C4-2B (cell line): ENCODE data around the gene PNN.
A peak's percentile ranks its signal among the peaks of the same experiment; 100 is the strongest.
"Not testable (repeated sequence)": the region's sequence is repeated elsewhere in the genome, so short reads cannot be mapped to it uniquely, and the experiment has no call there.

Source experiments
- H3K27ac ChIP-seq: fragments of 450-650 bp; 2 replicates; pipeline ENCODE4 v1.5.1; 2017
- ZFX ChIP-seq: fragments of 450-650 bp; IDR thresholded peaks from 2 replicates; pipeline ENCODE4 v1.6.1; 2017
- TF ChIP-seq, protein P1 (sequence below): fragments of 450-650 bp; conservative IDR thresholded peaks from 2 replicates; pipeline ENCODE4 v1.5.1; 2017; ENCODE audit warnings: mild to moderate bottlenecking

Gene PNN

GRCh38 chr14:39174560-39175444 lies at the start of gene PNN:
Gene PNN (plus strand): TSS chr14:39175254. CDS start chr14:39175280, 26 bp downstream.
- TF ChIP-seq ZFX = no peak
- TF ChIP-seq, protein P1, sequence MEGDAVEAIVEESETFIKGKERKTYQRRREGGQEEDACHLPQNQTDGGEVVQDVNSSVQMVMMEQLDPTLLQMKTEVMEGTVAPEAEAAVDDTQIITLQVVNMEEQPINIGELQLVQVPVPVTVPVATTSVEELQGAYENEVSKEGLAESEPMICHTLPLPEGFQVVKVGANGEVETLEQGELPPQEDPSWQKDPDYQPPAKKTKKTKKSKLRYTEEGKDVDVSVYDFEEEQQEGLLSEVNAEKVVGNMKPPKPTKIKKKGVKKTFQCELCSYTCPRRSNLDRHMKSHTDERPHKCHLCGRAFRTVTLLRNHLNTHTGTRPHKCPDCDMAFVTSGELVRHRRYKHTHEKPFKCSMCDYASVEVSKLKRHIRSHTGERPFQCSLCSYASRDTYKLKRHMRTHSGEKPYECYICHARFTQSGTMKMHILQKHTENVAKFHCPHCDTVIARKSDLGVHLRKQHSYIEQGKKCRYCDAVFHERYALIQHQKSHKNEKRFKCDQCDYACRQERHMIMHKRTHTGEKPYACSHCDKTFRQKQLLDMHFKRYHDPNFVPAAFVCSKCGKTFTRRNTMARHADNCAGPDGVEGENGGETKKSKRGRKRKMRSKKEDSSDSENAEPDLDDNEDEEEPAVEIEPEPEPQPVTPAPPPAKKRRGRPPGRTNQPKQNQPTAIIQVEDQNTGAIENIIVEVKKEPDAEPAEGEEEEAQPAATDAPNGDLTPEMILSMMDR = no peak

DNA sequence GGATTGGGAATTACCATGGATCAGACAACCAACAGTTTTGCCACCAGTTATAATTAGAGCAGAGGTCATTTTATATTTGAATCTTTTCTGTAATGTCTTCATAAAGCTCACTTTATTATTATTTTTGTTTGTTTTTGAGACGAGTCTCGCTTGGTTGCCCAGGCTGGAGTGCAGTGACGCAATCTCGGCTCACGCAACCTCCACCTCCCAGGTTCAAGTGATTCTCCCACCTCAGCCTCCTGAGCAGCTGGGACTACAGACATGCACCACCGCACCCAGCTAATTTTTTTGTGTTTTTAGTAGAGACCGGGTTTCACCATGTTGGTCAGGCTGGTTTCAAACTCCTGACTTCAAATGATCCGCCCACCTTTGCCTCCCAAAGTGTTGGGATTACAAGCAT lies 37.2 kb upstream of the PNN start:
- H3K27ac ChIP-seq = not testable (repeated sequence)

More at GRCh38 chr14:39174560-39175444, at the start of gene PNN:
- H3K27ac ChIP-seq = peak within 1 kb of the TSS; percentile 94

DNA sequence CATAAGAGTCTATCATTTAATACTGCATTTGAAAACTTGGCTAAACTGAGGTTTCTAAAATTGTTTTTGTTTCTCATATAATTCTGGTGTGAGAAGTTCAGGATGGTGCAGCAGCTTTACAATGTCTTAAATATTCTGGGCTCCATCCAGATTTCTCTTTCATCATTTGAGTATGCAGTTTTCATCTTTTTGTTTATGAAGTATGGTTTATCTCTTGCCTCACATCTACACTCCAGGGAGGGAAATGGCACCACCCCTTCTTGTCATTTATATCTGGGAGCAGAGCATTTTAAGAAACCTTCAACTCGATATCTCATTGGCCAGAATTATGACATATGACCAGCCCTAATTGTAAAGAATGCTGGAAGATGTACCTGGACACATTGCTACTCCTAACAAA lies 36.6 kb upstream of the PNN start:
- TF ChIP-seq, protein P1 = no peak
- TF ChIP-seq ZFX = no peak
- H3K27ac ChIP-seq = no peak overlapping the region

DNA sequence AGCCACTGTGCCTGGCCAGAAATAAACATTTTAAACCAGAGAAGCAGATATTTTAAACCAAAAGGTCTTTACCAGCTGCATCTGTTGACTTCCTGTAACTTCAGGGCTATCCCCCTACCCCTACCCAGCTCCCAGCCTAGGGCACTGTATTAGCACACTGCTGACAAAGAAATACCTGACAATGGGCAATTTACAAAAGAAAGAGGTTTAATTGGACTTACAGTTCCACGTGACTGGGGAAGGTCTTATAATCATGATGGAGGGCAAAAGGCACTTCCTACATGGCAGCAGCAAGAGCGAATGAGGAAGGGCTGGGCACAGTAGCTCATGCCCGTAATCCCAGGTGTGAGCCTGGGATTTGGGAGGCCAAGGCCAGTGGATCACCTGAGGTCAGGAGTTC lies 34.9 kb upstream of the PNN start:
- TF ChIP-seq ZFX = no peak
- TF ChIP-seq, protein P1 = no peak
- H3K27ac ChIP-seq = no peak overlapping the region

DNA sequence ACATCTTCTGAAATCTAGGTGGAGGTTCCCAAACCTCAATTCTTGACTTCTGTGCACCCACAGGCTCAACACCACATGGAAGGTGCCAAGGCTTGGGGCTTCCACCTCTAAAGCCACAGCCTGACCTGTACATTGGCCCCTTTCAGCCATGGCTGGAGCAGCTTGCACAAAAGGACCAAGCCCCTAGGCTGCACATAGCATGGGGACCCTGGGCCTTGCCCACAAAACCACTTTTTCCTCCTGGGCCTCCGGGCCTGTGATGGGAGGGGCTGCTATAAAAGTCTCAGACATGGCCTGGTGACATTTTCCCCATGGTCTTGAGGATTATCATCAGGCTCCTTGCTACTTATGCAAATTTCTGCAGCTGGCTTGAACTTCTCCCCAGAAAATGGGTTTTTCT lies 33.4 kb upstream of the PNN start:
- H3K27ac ChIP-seq = not testable (repeated sequence)

DNA sequence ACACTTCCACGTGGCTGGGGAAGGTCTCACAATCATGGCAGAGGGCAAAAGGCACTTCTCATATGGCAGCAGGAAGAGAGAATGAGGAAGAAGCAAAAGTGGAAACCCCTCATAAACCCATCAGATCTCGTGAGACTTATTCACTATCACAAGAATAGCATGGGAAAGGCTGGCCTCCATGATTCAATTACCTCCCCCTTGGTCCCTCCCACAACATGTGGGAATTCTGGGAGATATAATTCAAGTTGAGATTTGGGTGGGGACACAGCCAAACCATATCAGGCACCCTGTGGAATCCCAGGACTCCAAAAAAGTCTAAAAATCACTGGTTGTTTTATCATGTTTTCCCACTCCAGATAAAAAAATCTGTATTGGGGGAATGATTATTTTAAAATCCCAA lies 31.8 kb upstream of the PNN start:
- not testable (repeated sequence) for H3K27ac ChIP-seq

GRCh38 chr14:39145266-39145966 lies 29.6 kb upstream of the PNN start:
- H3K27ac ChIP-seq = no peak overlapping the region
- no peak for TF ChIP-seq ZFX
- TF ChIP-seq, protein P1 = no peak

- H3K27ac ChIP-seq = no peak overlapping the region
- no peak for TF ChIP-seq ZFX
- TF ChIP-seq, protein P1 = no peak
These were observed 20.4 kb upstream of the PNN start for GRCh38 chr14:39154594-39155189.
